ENCODE results near the gene UBA5. TPM values are rescaled to one million over a fixed set of nuclear protein-coding genes. Genes with fewer than 3 reads are reported as not detected.
A peak's percentile ranks its signal among the peaks of the same experiment; 100 is the strongest.

Gene UBA5
- total and polyA plus RNA-seq, 10 donors: 19.2 to 71.5 (median 46.5) TPM

- Histone ChIP-seq H3K36me3 (peaks cover 2 to 75% (median 18%) of the 10 kb centered on the region in 6 donors), H3K9me3 (no peaks in the 10 kb centered on the region), H3K27me3 (replicated peaks in 1 of 7) (no peaks in the 10 kb centered on the region), H3K4me1 (peaks cover 0 to 38% (median 14%) of the 10 kb centered on the region in 6 donors), H3K4me3 (no peak overlapping the region), H3K27ac (peak overlapping the region in 6 of 8 donors; percentile 24 to 74 (median 64))
- no peak for DNase-seq
- intact Hi-C loops (cut with DNase I; ENCODE audit: low total_unique reads): no loop called here
- TF ChIP-seq POLR2A (IDR thresholded peaks at IDR 0.05) (no peak), CTCF (IDR thresholded peaks at IDR 0.05 in 8 of 11, conservative IDR thresholded peaks at IDR 0.05 in 3 of 11) (no peak), POLR2AphosphoS5 (IDR thresholded peaks at IDR 0.05) (no peak)
- WGBS, 5 donors: 92 to 99% (median 98%) methylated on average over 5 of the region's 5 CpGs
Observed at GRCh38 chr3:132669256-132669777, 9.2 kb downstream of the UBA5 start.

GRCh38 chr3:132675408-132675807 lies 15.3 kb downstream of the UBA5 start:
- no peaks in the 10 kb centered on the region for H3K4me1 ChIP-seq
- H3K4me3 ChIP-seq: no peak overlapping the region
- no peaks in the 10 kb centered on the region for H3K9me3 ChIP-seq
- no peak for DNase-seq
- intact Hi-C loops (cut with DNase I; ENCODE audit: low total_unique reads): no loop called here
- TF ChIP-seq POLR2A (IDR thresholded peaks at IDR 0.05) (no peak), POLR2AphosphoS5 (IDR thresholded peaks at IDR 0.05) (no peak), CTCF (IDR thresholded peaks at IDR 0.05 in 8 of 11, conservative IDR thresholded peaks at IDR 0.05 in 3 of 11) (no peak)
- no peak overlapping the region for H3K27ac ChIP-seq
- peaks cover 2 to 100% (median 58%) of the 10 kb centered on the region in 6 donors for H3K36me3 ChIP-seq
- H3K27me3 ChIP-seq (replicated peaks in 1 of 7): no peaks in the 10 kb centered on the region

- 92 to 96% (median 94%) methylated on average over 5 of the region's 5 CpGs for WGBS, 5 donors
- H3K27me3 ChIP-seq (replicated peaks in 1 of 7): no peaks in the 10 kb centered on the region
- DNase-seq: no peak
- TF ChIP-seq POLR2AphosphoS5 (IDR thresholded peaks at IDR 0.05) (no peak), POLR2A (IDR thresholded peaks at IDR 0.05) (no peak), CTCF (IDR thresholded peaks at IDR 0.05 in 8 of 11, conservative IDR thresholded peaks at IDR 0.05 in 3 of 11) (no peak)
- intact Hi-C loops (cut with DNase I; ENCODE audit: low total_unique reads): no loop called here
- no peak overlapping the region for H3K4me3 ChIP-seq
- H3K36me3 ChIP-seq: peaks cover 0 to 100% (median 64%) of the 10 kb centered on the region in 6 donors
- no peaks in the 10 kb centered on the region for H3K9me3 ChIP-seq
- no peaks in the 10 kb centered on the region for H3K4me1 ChIP-seq
- H3K27ac ChIP-seq: no peak overlapping the region
Observed at GRCh38 chr3:132679911-132680310, 19.8 kb downstream of the UBA5 start.

GRCh38 chr3:132681421-132681820 lies 21.3 kb downstream of the UBA5 start:
- Histone ChIP-seq H3K4me1 (no peaks in the 10 kb centered on the region), H3K27ac (no peak overlapping the region), H3K9me3 (no peaks in the 10 kb centered on the region), H3K36me3 (peaks cover 0 to 100% (median 64%) of the 10 kb centered on the region in 6 donors), H3K4me3 (no peak overlapping the region), H3K27me3 (replicated peaks in 1 of 7) (no peaks in the 10 kb centered on the region)
- intact Hi-C loops (cut with DNase I; ENCODE audit: low total_unique reads): no loop called here
- no peak for DNase-seq
- TF ChIP-seq POLR2AphosphoS5 (IDR thresholded peaks at IDR 0.05) (no peak), CTCF (IDR thresholded peaks at IDR 0.05 in 8 of 11, conservative IDR thresholded peaks at IDR 0.05 in 3 of 11) (no peak), POLR2A (IDR thresholded peaks at IDR 0.05) (no peak)
- 96 to 99% (median 97%) methylated on average over 3 of the region's 3 CpGs for WGBS, 5 donors

Measured in spleen (tissue), 11 donors.